H1 (cell line): ENCODE results near the gene DOCK10. TPM values are rescaled to one million over a fixed set of nuclear protein-coding genes. Genes with fewer than 3 reads are reported as not detected.

Experiments
- CTCF ChIA-PET: fragments of 300-600 bp; sonication (Branson Sonifier 250); formaldehyde crosslinking; loops from one replicate; lab custom pipeline; 2021; ENCODE audit not compliant: partially characterized antibody; lab: Charles Lee
- POLR2A ChIA-PET: fragments of 300-600 bp; sonication (Branson Sonifier 250); formaldehyde crosslinking; loops from one replicate; lab custom pipeline; 2021; ENCODE audit warnings: inconsistent platforms; ENCODE audit not compliant: partially characterized antibody; lab: Charles Lee
- DNase-seq, 2 experiments: peaks; one replicate each; pipeline versions ENCODE4 v3.0.0 to v3.0.0-alpha.2; 2010 to 2022; ENCODE audit warnings: low spot score in 2 of 2, low read depth in 1 of 2, mixed read lengths in 1 of 2
- FAIRE-seq: peaks from 2 replicates; lab custom pipeline; 2011; peaks lifted over from hg19 to GRCh38; lab: Jason Lieb, UNC
- H2AFZ ChIP-seq: 2 replicates; pipeline ENCODE4 v1.8.1; 2012; ENCODE audit warnings: low read length, inconsistent platforms
- H2AK5ac ChIP-seq: 2 replicates; pipeline ENCODE4 v1.6.1; 2013; ENCODE audit warnings: low read depth, low read length
- H2BK120ac ChIP-seq: replicated peaks from 2 replicates; pipeline ENCODE3; 2013; ENCODE audit warnings: low read depth, low read length, inconsistent platforms
- H2BK12ac ChIP-seq: 2 replicates; pipeline ENCODE4 v1.6.1; 2013; ENCODE audit warnings: low read depth, low read length
- H2BK15ac ChIP-seq: 2 replicates; pipeline ENCODE4 v1.6.1; 2013; ENCODE audit warnings: low read length
- H2BK20ac ChIP-seq: 2 replicates; pipeline ENCODE4 v1.6.1; 2013; ENCODE audit warnings: low read length
- H2BK5ac ChIP-seq: 2 replicates; pipeline ENCODE4 v1.6.1; 2013; ENCODE audit warnings: low read depth, low read length
- H3K14ac ChIP-seq: 2 replicates; pipeline ENCODE4 v1.6.1; 2013; ENCODE audit warnings: inconsistent platforms; ENCODE audit not compliant: insufficient read length
- H3K18ac ChIP-seq: 2 replicates; pipeline ENCODE4 v1.6.1; 2013; ENCODE audit warnings: low read length; ENCODE audit errors: extremely low read depth
- H3K23ac ChIP-seq: 2 replicates; pipeline ENCODE4 v1.6.1; 2013; ENCODE audit warnings: inconsistent platforms; ENCODE audit not compliant: insufficient read length
- H3K23me2 ChIP-seq: 2 replicates; pipeline ENCODE4 v1.6.1; 2013; ENCODE audit warnings: low read depth, low read length
- H3K27ac ChIP-seq: 2 replicates; pipeline ENCODE4 v1.6.1; 2011; ENCODE audit warnings: low read depth, low read length, inconsistent platforms
- H3K27me3 ChIP-seq, 4 experiments: replicated peaks in 1 of 4; 1 replicate in 1 of 4; 2 replicates in 3 of 4; pipeline versions ENCODE4 v1.6.1 to v1.8.1; 2011 to 2013; ENCODE audit warnings: low read length in 3 of 4, mild to moderate bottlenecking in 3 of 4, inconsistent platforms in 2 of 4, mixed read lengths in 2 of 4, moderate library complexity in 1 of 4; ENCODE audit not compliant: control insufficient read depth in 3 of 4, insufficient read depth in 3 of 4; ENCODE audit errors: extremely low read depth in 1 of 4
- H3K36me3 ChIP-seq, 4 experiments: 2 replicates each; pipeline versions ENCODE4 v1.6.1 to v1.8.1; 2011 to 2013; ENCODE audit warnings: mild to moderate bottlenecking in 4 of 4, low read length in 3 of 4, moderate library complexity in 2 of 4, control low read depth in 1 of 4, inconsistent platforms in 1 of 4; ENCODE audit not compliant: insufficient read depth in 4 of 4, control insufficient read depth in 2 of 4
- H3K4ac ChIP-seq: replicated peaks from 2 replicates; pipeline ENCODE3; 2013; ENCODE audit warnings: low read length, low read depth, mixed read lengths, inconsistent platforms; ENCODE audit not compliant: insufficient read length
- H3K4me1 ChIP-seq, 4 experiments: replicated peaks in 1 of 4; 1 replicate in 1 of 4; 2 replicates in 3 of 4; pipeline versions ENCODE4 v1.6.1 to v1.8.1; 2011 to 2013; ENCODE audit warnings: low read length in 3 of 4, inconsistent platforms in 2 of 4, mixed read lengths in 1 of 4; ENCODE audit not compliant: insufficient read depth in 4 of 4, control insufficient read depth in 3 of 4
- H3K4me2 ChIP-seq, 2 experiments: 2 replicates each; pipeline versions ENCODE4 v1.6.1 to v1.8.1; 2011 to 2013; ENCODE audit warnings: low read depth in 2 of 2, low read length in 2 of 2, control low read depth in 1 of 2, inconsistent platforms in 1 of 2, mild to moderate bottlenecking in 1 of 2; ENCODE audit not compliant: insufficient read depth in 1 of 2
- H3K4me3 ChIP-seq, 4 experiments: fragments of 200-600, 300-600 bp in 1 of 4; sonication (generic), shearing (Covaris generic), sonication (Bioruptor Twin) in 1 of 4; 2 replicates each; pipeline versions ENCODE4 v1.5.1 to v1.8.1; 2011 to 2016; ENCODE audit warnings: low read length in 4 of 4, low read depth in 3 of 4, control low read depth in 2 of 4, inconsistent platforms in 2 of 4, mild to moderate bottlenecking in 2 of 4, mixed read lengths in 1 of 4, moderate library complexity in 1 of 4; ENCODE audit not compliant: insufficient read depth in 2 of 4; ENCODE audit errors: extremely low read depth in 1 of 4
- H3K56ac ChIP-seq: replicated peaks from 2 replicates; pipeline ENCODE3; 2013; ENCODE audit warnings: low read depth, mild to moderate bottlenecking, mixed read lengths, low read length, inconsistent platforms; ENCODE audit not compliant: insufficient read length
- H3K79me1 ChIP-seq: 2 replicates; pipeline ENCODE4 v1.6.1; 2013; ENCODE audit warnings: low read depth, low read length, control low read depth
- H3K79me2 ChIP-seq, 2 experiments: 2 replicates each; pipeline versions ENCODE4 v1.6.1 to v1.8.1; 2012 to 2013; ENCODE audit warnings: low read length in 2 of 2, mild to moderate bottlenecking in 2 of 2, inconsistent platforms in 1 of 2; ENCODE audit not compliant: insufficient read depth in 2 of 2, control insufficient read depth in 1 of 2
- H3K9ac ChIP-seq, 4 experiments: replicated peaks in 1 of 4; 1 replicate in 1 of 4; 2 replicates in 3 of 4; pipeline versions ENCODE4 v1.6.1 to v1.8.1; 2011 to 2013; ENCODE audit warnings: low read depth in 3 of 4, low read length in 3 of 4, control low read depth in 2 of 4, mild to moderate bottlenecking in 2 of 4, moderate library complexity in 2 of 4, inconsistent platforms in 1 of 4; ENCODE audit errors: extremely low read depth in 1 of 4
- H3K9me3 ChIP-seq, 2 experiments: 2 replicates each; pipeline versions ENCODE4 v1.6.1 to v1.8.1; 2012 to 2013; ENCODE audit warnings: mild to moderate bottlenecking in 2 of 2, moderate library complexity in 2 of 2, control low read depth in 1 of 2, inconsistent platforms in 1 of 2, low read depth in 1 of 2, low read length in 1 of 2, mixed read lengths in 1 of 2; ENCODE audit not compliant: insufficient read depth in 2 of 2
- H4K20me1 ChIP-seq, 2 experiments: replicated peaks in 1 of 2; 2 replicates each; pipeline versions ENCODE3 to v1.8.1; 2011 to 2013; ENCODE audit warnings: inconsistent platforms in 2 of 2, low read length in 2 of 2, mild to moderate bottlenecking in 1 of 2; ENCODE audit not compliant: insufficient read depth in 2 of 2, control insufficient read depth in 1 of 2
- H4K5ac ChIP-seq: 2 replicates; pipeline ENCODE4 v1.6.1; 2013; ENCODE audit warnings: low read length, low read depth, mixed read lengths, inconsistent platforms; ENCODE audit not compliant: insufficient read length
- H4K8ac ChIP-seq: 2 replicates; pipeline ENCODE4 v1.8.0; 2013; ENCODE audit warnings: mild to moderate bottlenecking, moderate library complexity, low read length, inconsistent platforms; ENCODE audit not compliant: insufficient read depth; ENCODE audit errors: extremely low read depth
- H4K91ac ChIP-seq: replicated peaks from 2 replicates; pipeline ENCODE3; 2013; ENCODE audit warnings: low read length, mixed read lengths, inconsistent platforms; ENCODE audit not compliant: insufficient read length
- ASH2L ChIP-seq: fragments of 200-600, 300-600 bp; sonication (generic); IDR thresholded peaks from one replicate; pipeline ENCODE4 v1.7.1; 2017; ENCODE audit warnings: low read length
- CBX8 ChIP-seq: fragments of 300-800, 300-1000 bp; sonication (generic); IDR thresholded peaks from 2 replicates; pipeline ENCODE4 v1.7.1; 2016; ENCODE audit warnings: low read depth, low read length, borderline replicate concordance
- CREB1 ChIP-seq: IDR thresholded peaks from 2 replicates; pipeline ENCODE4 v1.6.1; 2012; ENCODE audit warnings: inconsistent platforms
- CTBP2 ChIP-seq: IDR thresholded peaks from 2 replicates; pipeline ENCODE4 v1.7.0; 2011; ENCODE audit warnings: borderline replicate concordance, mild to moderate bottlenecking, moderate library complexity, mixed read lengths, low read length; ENCODE audit not compliant: insufficient read depth, insufficient read length
- GABPA ChIP-seq: IDR thresholded peaks from 2 replicates; pipeline ENCODE4 v1.6.1; 2011; ENCODE audit warnings: mild to moderate bottlenecking, low read length, moderate library complexity, borderline replicate concordance; ENCODE audit not compliant: insufficient read depth
- GTF2F1 ChIP-seq: IDR thresholded peaks from 2 replicates; pipeline ENCODE4 v1.6.1; 2012; ENCODE audit warnings: low read depth, low read length, improper control_type of control experiment, borderline replicate concordance
- JUN ChIP-seq: IDR thresholded peaks from 2 replicates; pipeline ENCODE4 v1.6.1; 2011; ENCODE audit warnings: low read depth, mild to moderate bottlenecking, improper control_type of control experiment, low read length
- PHF8 ChIP-seq: fragments of 200-600 bp; sonication (generic); conservative IDR thresholded peaks from 2 replicates; pipeline ENCODE4 v1.7.1; 2012; ENCODE audit warnings: low read depth, mild to moderate bottlenecking, inconsistent platforms, low read length, moderate library complexity
- SIN3A ChIP-seq, 2 experiments: IDR thresholded peaks in 1 of 2; conservative IDR thresholded peaks in 1 of 2; 2 replicates each; pipeline ENCODE4 v1.6.1; 2011 to 2012; ENCODE audit warnings: low read length in 2 of 2, improper control_type of control experiment in 1 of 2, low read depth in 1 of 2, mild to moderate bottlenecking in 1 of 2
- SIX5 ChIP-seq: IDR thresholded peaks from 2 replicates; pipeline ENCODE4 v1.6.1; 2011; ENCODE audit warnings: mild to moderate bottlenecking, low read depth, low read length
- WGBS, 2 experiments: shearing (Covaris generic) in 1 of 2; methylation state at CpG; one replicate each; pipeline versions ENCODE4 v1.1.6 to v1.1.7; 2013 to 2015; ENCODE audit warnings: low lambda C conversion rate in 2 of 2, mixed read lengths in 2 of 2, inconsistent platforms in 1 of 2, low coverage in 1 of 2, missing lambda C conversion rate in 1 of 2; ENCODE audit not compliant: insufficient replicate concordance in 2 of 2, insufficient coverage in 1 of 2, insufficient read length in 1 of 2; ENCODE audit errors: extremely low coverage in 1 of 2, missing lambda C conversion rate in 1 of 2; 5-methylcytosine and 5-hydroxymethylcytosine counted together
- polyA plus RNA-seq, 7 experiments: library from polyadenylated mRNA; depleted of rRNA in 3 of 7; stranded (reverse) in 5 of 7; unstranded in 2 of 7; fragments of >200 nt in 5 of 7; fragments of 200-250 nt in 2 of 7; gene quantifications; 1 replicate in 5 of 7; 2 replicates in 1 of 7; 4 replicates in 1 of 7; pipeline versions ENCODE4 v1.2.1 to v1.2.3, GENCODE V29; 2011 to 2013; ENCODE audit warnings: missing spikeins in 2 of 7, mixed read lengths in 2 of 7
- total RNA-seq: library from RNA; stranded (reverse); fragmentation: NEBNext Ultra II Directional; extraction: Animal tissue kit (Norgen Biotek cat#: 25700); gene quantifications from 2 replicates; pipeline ENCODE4 v1.2.1, GENCODE V29; 2021

The DOCK10 gene
- total and polyA plus RNA-seq, 2 of the 8 experiments (the other 6 are each of a cell fraction or from before 2014, with no cell fraction given) = 0.33 to 1.6 TPM

- Histone ChIP-seq H4K8ac (no peak overlapping the region), H3K9ac (no peak overlapping the region), H2AFZ (no peak overlapping the region), H4K20me1 (no peaks in the 10 kb centered on the region), H3K23ac (no peak overlapping the region), H3K9me3 (no peaks in the 10 kb centered on the region), H4K5ac (no peak overlapping the region), H2BK120ac (no peak overlapping the region), H3K79me1 (no peaks in the 10 kb centered on the region), H3K56ac (no peak overlapping the region), H2AK5ac (no peak overlapping the region), H3K4me1 (peaks cover 0 to 5% (median 0%) of the 10 kb centered on the region in 4 experiments; a peak in 1 of 7 replicates), H3K4ac (no peak overlapping the region), H3K27ac (no peak overlapping the region), H2BK20ac (no peak overlapping the region), H3K4me3 (no peak overlapping the region), H2BK15ac (no peak overlapping the region), H3K36me3 (no peaks in the 10 kb centered on the region; a peak in 1 of 8 replicates), H3K4me2 (no peak overlapping the region), H3K23me2 (peaks cover 7% of the 10 kb centered on the region; the same call in 1 of the 2 replicates), H3K18ac (no peak overlapping the region), H2BK12ac (no peak overlapping the region), H3K14ac (no peak overlapping the region), H3K79me2 (no peaks in the 10 kb centered on the region), H2BK5ac (no peak overlapping the region), H4K91ac (no peak overlapping the region), H3K27me3 (peaks cover 11 to 21% (median 20%) of the 10 kb centered on the region in 4 experiments; a peak in 6 of 7 replicates)
- CTCF ChIA-PET = interaction anchor here (0.6 kb wide), 1 partner anchor 375 kb away, joined by 3 read pairs; no protein-coding TSS in a partner anchor
- DNase-seq (no peak), FAIRE-seq (no peak)
- 89% methylated on average over 5 of the region's 5 CpGs; no CpG with 5 or more reads in 1 of the 2 experiments for WGBS, 2 experiments
- TF ChIP-seq SIN3A (conservative IDR thresholded peaks at IDR 0.05 in 1 of 2, IDR thresholded peaks at IDR 0.05 in 1 of 2; ENCODE audit: low read depth in 1 of 2, low read length in 2 of 2) (no peak), JUN (no peak), CTBP2 (no peak), ASH2L (no peak), PHF8 (no peak), CBX8 (no peak), GABPA (no peak), CREB1 (no peak), GTF2F1 (no peak), SIX5 (no peak)
- TF ChIP-seq, all 59 proteins: peak for 0
- POLR2A ChIA-PET = no interaction called here
These were observed 4.6 kb downstream of the DOCK10 start for GRCh38 chr2:225037415-225038230.
